Stimulated activated CD8-positive, alpha-beta memory T cell treated with anti-CD3 and anti-CD28 coated beads, Interleukin-4, amount 100 ng/mL, for 1 hour (primary cell): ENCODE data around the gene TOB1.
"Not testable (repeated sequence)": the region's sequence is repeated elsewhere in the genome, so short reads cannot be mapped to it uniquely, and the experiment has no call there.

Experiments used
- DNase-seq, 2 donors: peaks; one replicate each; pipeline ENCODE4 v3.0.0-alpha.2; 2020; ENCODE audit warnings: low read depth in 2 of 2, low spot score in 1 of 2

TOB1 gene

DNA sequence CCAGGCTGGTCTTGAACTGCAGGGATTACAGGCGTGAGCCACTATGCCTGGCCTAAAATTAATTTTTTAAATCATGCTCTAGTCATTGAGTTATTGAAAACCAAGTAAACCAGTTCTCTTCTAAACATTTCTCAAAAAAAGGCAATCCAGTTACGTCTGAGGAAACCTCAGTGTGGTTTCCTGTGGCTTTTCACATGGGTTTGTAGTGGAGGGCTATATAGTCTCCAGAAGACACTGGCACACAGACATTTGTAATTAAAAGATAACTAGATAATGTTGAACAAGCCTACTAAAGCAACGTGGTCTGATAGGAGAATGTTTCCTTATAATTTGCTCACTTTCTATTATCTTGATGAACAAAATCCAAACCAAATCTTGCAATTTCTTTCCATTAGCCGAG, 5.2 kb upstream of the TOB1 start:
- DNase-seq: peak in 1 of 2 donors; percentile 39

DNA sequence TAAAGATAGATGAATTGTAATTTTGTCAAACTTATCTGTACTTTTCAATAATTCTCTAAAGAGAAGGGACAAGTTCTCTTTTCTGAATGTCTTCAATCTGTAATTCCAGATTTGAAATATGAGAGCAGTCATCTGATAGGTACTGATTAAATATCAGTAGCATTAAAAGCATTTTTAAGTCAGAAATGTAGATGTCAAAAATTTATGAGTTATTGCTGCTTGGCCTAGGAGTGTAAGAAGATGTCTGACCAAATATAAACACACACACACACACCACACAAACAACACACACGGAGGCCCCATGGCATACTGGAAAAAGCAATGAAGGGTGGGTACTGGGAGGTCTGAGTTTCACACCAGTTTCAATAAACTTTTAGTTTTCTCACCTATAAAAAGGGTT, 2.4 kb upstream of the TOB1 start:
- DNase-seq: no peak

DNA sequence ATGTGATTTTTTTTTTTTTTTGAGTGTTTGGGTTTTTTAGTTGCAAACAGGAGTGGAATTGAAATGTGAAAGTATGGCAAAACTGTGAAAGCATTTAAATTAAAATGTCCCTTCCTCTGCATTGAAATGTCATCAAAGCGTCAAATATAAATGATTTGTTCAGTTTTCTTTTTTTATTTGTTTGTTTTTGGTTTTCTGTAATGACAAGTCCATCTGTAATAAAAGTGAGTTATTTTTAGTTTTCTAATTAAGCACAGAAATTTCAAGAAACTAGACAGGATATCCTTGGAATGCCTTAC, 1.9 kb upstream of the TOB1 start:
- no peak for DNase-seq

DNA sequence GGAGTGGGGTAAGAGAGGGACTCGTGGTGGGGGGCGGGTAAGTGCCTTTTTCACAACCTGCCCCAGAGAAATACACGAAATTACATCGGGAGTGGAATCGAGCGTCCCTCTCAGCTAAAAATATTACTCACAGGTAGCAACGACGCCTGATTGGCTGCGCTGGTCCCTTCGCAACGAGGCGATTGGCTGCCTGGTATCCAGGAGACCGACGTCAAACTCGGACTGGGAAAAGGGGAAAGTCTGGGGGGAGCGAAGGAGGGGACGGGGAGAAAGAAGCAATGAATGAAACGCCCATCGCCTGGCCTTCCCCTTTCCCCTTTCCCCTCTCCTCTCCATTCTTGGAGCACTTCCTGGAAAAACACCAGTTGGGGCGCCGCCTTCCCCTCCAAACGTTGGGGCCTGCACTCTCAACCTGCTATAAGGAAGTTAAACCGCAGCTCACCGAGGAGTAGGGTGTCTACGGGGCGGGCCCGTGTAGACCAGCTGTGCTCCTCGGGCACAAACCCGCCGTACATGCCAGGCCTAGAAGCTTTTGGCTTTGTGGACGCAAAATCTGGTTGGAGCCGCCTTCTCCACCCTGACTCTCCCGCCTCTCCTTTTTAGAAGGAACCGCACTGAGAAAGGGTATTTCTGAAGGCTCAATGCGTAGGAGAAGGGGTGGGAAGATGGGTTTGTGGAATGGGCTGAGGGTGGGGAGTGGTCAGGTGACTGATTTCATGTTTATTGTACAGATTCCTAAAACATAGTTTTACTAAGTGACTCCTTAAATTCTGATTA, 1.4 kb upstream of the TOB1 start:
- DNase-seq: peak; percentile 53 to 70

DNA sequence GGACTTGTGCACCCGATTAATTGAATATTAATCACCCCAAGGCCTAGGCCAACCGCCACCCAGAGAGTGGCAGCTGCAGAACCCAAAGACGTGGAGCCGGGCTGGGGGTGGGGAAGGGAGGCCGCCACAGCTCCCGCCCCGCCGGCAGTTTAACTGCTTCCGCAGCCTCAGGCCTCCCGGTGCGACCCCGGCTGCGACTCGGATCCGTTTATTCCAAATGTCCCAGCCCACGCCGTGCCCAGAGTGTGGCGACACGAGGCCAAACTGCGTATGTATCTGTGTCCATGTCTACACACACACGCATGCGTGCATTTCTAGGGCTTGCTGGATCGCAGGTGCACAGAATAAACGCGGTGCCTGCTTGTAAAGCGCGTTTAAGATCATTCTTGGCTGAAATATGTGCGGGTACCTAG, 802 bp upstream of the TOB1 start:
- peak in 1 of 2 donors; percentile 35 for DNase-seq

DNA sequence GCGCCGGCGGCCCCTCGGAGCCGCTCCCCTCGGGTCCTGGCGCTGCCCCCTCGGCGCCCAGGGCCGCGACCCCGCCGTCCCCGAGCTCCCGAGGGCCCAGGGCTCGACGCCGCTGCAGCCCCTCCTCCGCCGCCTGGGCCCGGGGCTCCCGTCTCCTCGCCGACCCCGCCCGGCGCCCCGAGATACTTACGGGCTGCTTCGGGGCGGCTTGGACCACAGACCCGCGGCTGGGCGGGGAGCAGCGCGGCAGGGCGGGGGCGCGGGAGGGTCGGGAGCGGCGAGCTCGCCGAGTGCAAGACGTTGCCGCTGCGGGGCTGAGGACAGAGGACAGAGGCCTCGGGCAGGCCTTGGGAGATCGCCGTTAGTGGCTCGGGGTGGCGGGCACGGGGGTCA, 290 bp downstream of the TOB1 start:
- DNase-seq: no peak

DNA sequence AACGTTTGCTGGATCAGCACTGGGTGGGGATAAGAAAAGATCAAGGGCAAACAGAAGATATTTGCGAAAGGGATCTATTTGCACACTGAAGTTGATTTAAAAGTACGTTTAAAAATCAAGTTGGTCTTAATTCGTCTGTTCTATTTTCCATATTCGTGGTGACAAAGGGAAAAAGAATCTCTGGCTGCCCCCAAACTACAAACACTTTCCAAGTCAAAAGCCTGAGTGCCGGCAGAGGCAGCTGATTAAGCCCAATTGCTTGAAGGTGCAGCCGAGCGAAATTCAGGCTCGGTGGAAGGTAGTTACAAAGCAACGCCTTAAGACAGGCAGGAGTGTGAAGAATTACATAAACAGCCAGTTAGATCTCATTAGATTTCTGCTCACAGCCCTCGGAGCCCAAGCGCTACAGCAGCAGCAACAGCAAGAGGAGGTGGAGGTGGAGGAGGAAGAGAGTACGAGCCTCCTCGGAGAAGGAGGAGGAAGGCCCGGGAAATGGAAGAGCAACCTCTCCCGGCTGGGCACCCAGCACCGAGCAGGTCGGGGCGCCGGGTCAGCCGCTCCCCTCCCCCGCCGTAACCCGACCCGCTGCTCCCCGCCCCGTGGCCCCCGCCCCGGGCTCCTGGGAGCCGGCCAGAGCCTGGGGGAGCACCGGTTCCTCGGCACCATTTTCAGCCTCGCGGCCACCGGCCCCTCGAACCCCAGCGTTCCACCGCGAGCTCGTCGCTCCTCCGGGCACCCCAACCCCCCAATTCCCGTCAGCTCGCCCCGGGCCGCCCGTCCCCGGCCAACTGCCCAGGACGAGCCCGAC, 890 bp downstream of the TOB1 start:
- peak; percentile 19 to 25 for DNase-seq

DNA sequence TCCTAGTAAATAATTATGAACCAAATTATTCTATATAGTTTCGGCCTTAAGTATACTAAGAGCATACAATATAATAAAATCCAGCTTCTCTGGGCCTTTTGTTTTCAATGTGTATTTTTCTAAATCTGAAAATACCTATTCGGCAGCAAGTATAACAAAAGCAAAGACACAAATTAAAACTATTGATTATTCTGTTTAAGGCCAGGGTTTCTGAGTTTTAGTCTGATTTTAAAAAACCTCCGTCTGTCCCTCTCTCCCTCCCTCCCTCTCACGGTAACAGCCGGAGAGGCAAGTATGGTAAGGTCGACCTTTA, 1.5 kb downstream of the TOB1 start:
- DNase-seq: no peak

DNA sequence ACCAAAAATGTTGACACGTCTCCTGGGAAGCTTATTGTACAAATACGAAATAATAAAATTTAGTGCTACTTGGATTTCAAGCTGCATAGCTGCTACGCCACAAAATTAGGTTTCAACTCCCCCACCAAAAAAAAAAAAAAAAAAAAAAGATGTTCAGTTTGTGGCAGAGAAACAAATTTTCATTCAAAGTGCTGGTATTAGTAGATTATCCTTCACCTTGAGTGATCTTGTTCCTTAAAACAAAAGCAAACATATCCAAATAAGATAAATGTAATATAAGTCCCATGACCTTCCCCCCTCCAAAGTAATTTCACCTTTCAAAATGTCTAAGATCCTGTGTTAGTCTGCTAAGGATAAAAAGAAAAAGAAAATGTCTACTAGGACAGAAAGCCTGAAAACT, 2.2 kb downstream of the TOB1 start:
- DNase-seq: no peak

DNA sequence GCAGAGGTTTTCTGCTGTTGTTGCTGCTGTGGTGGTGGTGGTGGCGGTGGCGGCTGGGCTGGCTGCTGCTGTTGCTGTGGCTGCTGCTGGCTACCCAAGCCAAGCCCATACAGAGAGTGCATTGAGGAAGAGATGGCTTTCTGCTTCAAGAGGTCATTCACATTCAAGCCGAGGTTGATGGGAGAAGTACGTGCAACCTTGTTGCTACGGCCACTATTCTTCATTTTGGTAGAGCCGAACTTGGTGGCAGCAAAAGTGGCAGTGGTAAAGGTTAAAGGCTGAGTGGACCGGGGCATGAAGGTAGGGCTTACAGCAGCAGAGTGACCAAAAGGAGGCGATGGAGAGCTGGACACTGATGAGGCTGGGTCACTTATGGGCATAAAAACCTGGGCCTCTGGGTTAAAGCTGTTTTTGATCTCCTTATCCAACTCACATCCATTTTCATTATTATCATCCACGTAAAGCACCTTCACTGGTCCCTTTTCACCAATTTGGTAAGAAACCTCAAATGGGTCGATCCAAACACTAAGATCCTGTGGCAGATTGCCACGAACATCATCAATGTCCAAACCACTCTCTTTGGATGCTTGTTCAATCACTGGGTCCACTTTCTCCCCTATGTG, 2.8 kb downstream of the TOB1 start:
- DNase-seq: no peak

DNA sequence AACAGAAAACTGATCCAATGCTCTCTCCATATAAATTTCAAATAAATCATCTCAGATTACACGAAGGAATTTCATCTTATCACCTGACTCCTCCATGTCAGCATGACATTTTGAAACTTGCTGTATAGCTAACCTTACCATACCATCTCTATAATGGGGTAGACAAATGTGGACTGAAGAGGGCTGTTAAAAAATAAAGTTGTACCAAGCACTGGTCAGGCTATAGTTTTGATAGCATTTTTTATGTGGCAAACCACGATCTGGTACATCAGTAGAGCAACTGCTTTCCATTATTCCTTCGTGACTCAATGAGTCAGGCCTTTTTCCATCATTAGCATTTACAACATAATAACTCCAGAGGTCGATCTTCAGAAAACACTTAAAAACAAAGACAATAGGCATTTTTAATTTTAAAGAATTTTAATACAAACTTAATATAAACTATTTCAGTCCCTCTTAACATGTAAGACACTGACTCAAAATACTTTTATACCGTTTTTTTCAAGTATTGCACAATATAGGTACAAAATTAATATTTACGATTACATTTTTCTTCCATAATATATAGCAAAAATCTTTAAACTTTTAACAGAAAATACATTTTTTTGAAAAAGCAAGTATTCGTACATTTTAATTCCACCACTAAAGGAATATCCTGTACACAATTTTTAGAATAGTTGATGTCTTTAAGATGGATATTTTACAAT, 4.2 kb downstream of the TOB1 start:
- DNase-seq: no peak

DNA sequence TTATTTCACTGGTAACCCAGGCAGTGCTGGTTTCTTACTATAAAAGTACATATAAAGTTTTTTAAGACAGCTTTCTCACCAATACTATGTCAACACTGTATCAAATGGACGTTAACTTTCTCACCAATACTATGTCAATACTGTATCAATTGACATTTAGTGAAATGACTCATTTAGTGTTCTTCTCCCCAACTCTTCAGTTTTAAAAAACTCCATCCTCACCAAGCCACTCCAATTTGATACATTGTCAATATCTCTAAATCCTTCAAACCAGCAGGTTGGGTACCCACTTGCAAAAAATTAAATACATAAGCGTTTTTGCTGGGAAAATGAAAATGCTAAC, 4.8 kb downstream of the TOB1 start:
- no peak for DNase-seq

DNA sequence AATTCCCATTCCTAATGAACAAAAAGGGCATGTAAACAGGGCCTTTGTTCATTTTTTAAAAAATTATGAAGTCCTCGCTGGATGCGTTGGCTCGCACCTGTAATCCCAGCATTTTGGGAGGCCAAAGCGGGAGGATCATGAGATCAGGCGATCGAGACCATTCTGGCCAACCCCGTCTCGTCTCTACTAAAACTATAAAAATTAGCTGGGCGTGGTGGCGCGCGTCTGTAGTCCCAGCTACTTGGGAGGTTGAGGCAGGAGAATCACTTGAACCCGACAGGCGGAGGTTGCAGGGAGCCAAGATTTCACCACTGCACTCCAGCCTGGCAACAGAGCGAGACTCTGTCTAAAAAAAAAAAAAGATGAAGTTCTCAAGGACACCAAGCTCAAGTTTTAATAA, 6.4 kb downstream of the TOB1 start:
- DNase-seq: not testable (repeated sequence)

DNA sequence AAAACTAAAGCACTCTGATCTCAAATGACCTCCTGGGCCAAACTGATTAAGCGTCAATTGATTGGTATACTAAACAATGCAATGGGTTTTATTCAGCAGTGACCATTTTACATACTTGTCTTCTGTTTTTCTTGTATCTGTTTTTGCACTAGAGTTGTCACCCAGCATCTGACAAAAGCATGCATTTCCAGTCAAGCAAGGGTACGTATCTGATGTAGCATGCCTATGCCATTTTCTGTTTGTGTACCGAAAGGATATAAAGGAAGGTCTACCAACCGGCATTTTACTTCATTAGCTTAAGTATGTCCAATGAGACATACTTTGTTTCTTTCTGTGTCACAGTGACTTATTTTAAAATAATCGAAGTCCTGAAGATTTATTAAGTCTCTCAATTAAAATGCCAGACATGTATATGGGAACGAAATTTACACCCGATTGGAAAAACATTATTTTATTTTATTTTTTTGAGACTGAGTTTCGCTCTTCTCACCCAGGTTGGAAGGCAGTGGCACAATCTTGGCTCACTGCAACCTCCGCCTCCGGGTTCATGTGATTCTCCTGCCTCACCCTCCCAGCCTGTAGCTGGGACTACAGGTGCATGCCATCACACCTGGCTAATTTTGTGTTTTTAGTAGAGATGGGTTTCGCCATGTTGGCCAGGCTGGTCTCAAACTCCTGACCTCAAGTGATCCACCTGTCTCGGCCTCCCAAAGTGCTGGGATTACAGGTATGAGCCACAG, 7.5 kb downstream of the TOB1 start:
- no peak for DNase-seq

DNA sequence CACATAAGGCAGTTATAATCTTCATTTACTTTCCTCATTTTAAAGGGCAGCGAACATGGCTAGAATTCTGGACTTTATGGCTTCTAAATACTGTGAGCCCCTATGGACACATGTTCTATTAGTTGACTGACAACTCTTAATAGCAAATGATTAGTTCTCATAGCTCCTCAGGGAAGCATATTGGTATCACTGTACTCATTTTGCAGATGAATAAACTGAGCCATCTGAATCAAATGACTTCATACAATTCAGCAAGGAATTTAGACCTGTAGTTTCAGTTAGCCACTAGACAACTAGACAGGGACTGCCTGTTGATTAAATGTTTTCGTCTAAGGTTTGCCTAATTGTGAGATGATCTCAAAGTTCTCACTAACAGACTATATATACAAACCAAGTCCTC, 9.7 kb downstream of the TOB1 start:
- DNase-seq: no peak

DNA sequence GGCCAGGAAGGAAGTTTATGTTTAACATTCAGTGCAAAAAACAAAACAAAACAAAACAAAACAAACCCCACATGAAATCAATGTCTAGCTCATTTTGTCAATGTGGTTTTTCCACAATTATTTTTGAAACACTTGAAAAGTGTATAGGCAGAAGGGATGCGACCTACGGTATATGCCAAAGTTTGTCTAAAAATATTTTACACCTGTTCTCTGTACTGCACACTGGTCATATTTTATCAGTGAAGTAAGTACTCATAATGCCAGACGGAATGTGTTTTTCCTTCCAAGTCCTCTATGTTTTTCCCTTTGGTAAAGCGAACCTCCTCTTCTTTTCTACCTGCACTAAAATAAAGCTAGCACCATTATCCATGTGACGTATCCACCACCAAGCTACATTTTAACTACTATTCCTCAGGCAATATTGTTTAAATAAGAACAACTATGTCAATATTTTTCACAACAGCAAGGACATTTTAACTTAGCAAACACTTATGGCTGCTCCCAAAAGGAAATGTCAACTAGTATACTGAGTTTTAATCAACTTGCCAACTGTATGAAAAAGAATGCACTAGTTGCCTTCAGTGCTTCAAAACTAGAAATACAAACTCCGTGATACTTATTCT, 10.3 kb downstream of the TOB1 start:
- no peak for DNase-seq

DNA sequence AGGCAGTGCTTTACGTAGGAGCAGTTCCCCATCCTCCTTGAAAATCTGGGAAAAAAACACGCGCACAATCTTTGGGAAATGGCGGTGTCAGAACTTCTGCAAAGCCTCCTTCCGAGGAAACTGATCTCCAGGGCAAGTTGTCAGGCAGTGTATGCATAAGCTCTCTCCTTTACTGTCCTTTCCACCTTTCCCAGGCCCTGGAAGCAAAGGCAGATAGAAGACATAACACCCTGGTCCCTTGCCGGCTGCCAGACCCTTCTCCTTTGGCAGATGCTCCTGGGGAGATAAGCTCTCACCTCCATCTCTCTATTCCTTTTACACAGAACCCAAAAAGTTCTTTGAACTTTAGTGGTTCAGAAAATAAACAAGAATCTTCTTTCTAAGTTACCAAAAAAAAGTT, 12.4 kb downstream of the TOB1 start:
- DNase-seq: no peak

DNA sequence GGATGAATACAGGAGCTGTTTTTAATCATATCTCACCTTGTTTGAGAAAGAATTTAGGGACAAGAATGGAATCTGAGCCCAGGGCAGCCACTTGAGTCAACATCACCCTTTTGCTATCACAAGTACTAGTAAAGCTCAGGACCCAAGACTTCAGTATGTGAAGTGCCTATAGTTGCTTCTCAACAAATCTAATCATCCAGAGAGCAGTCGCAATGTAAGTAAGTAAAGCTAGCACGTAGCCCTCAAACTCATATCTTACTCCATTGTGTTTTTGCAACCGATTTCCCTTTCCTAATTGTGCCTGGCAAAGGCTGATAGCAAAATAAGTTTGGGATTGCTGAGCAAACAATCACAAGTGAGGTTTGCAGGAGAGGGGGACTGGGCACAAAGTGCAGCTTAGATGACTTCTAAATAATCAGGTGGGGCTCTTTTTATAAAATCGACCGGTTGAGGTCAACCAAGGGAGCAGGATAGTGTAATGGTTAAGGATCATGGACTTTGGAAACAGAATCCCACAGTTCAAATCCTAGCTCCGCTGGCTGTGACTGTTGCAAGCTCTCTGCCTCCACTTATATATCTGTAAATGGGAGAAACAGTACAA, 13.0 kb downstream of the TOB1 start:
- DNase-seq: no peak

DNA sequence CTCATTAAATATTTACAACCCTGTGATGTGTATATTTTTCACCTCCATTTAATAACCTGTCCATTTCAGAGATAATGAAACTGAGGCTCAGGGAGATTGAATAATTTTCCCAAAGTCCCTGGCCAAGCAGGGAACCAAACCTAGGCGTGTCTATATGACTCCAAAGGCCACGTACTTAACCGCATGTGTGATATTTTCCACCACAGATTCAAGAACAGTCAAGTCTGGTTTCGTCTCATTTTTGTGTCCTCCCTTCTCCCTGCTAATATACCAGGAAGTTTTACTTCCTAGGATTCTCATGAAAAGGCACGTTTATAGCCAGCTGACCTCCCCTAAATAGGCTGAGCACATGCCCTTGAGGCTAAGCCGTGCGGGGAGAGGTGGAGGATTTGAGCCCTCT, 15.5 kb downstream of the TOB1 start:
- no peak for DNase-seq

DNA sequence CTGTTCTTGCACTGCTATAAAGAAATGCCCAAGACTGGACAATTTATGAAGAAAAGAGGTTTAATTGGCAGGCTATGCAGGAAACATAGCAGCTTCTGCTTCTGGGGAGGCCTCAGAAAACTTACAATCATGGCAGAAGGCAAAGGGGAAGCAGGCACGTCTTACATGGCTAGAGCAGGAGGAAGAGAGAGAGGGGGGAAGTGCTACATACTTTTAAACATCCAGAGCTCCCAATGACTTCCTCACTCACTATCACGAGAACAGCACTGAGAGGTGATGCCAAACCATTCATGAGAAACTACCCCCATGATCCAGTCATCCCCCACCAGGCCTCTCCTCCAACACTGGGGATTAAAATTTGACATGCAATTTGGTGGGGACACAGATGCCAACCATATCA, 17.4 kb downstream of the TOB1 start:
- no peak for DNase-seq

DNA sequence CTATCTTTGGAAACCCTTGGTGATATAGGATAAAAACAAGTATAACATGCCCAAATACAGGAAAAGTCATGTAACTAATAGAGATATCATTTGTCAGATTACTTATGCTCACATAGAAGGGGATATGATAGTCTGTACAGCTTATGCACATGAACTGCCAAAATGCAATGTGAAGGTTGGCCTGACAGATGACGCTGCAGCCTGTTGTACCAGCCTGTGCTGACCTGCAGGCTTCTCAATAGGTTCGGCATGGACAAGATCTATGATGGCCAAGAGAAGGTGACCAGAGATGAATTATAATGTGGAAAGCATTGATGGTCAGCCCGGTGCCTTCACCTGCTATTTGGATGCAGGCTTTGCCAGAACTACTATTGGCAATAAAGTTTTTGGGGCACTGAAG, 18.1 kb downstream of the TOB1 start:
- DNase-seq: no peak
